Naive B cell (primary cell): Measurements from ENCODE around the gene GCNA. TPM values are rescaled to one million over a fixed set of nuclear protein-coding genes. Genes with fewer than 3 reads are reported as not detected.

Experiments used
- ATAC-seq, 2 donors: fragments of 150-1000 bp; cut with Tn5 transposase; 2 replicates each; pipeline ENCODE4 v1.10.0; 2021; ENCODE audit warnings: low read depth in 2 of 2, mild to moderate bottlenecking in 2 of 2, moderate library complexity in 2 of 2
- DNase-seq: peaks from one replicate; pipeline ENCODE4 v3.0.0; 2022
- H3K27ac Mint-ChIP-seq, 6 donors: one replicate each; pipeline ENCODE4 v1.8.0; 2020 to 2022; ENCODE audit warnings: mild to moderate bottlenecking in 6 of 6, mixed read lengths in 6 of 6, moderate library complexity in 5 of 6, inconsistent platforms in 2 of 6
- H3K27me3 Mint-ChIP-seq, 3 donors: one replicate each; pipeline ENCODE4 v1.8.0; 2021 to 2022; ENCODE audit warnings: mixed read lengths in 3 of 3, mild to moderate bottlenecking in 1 of 3
- H3K36me3 Mint-ChIP-seq, 2 donors: one replicate each; pipeline ENCODE4 v1.8.0; 2020 to 2022; ENCODE audit warnings: mixed read lengths in 2 of 2, inconsistent platforms in 1 of 2, mild to moderate bottlenecking in 1 of 2
- H3K4me1 Mint-ChIP-seq, 3 donors: one replicate each; pipeline ENCODE4 v1.8.0; 2020 to 2022; ENCODE audit warnings: mixed read lengths in 3 of 3, inconsistent platforms in 1 of 3, mild to moderate bottlenecking in 1 of 3, moderate library complexity in 1 of 3
- H3K4me3 Mint-ChIP-seq, 8 donors: one replicate each; pipeline ENCODE4 v1.8.0; 2020 to 2022; ENCODE audit warnings: mild to moderate bottlenecking in 8 of 8, mixed read lengths in 8 of 8, moderate library complexity in 8 of 8, inconsistent platforms in 2 of 8
- H3K9me3 Mint-ChIP-seq, 7 donors: one replicate each; pipeline ENCODE4 v1.8.0; 2020 to 2022; ENCODE audit warnings: mixed read lengths in 7 of 7, mild to moderate bottlenecking in 5 of 7, inconsistent platforms in 2 of 7, moderate library complexity in 1 of 7
- polyA plus RNA-seq, 6 donors: library from polyadenylated mRNA; unstranded; fragments of 300-500 nt; fragmentation: Illumina TruSeq; gene quantifications; one replicate each; pipeline ENCODE4 v1.2.3, GENCODE V29; 2021; ENCODE audit warnings: low read depth in 6 of 6

Gene GCNA
- polyA plus RNA-seq, 6 donors from 2014 or later = 0.16 to 0.52 (median 0.19) TPM; not detected in 3

DNA sequence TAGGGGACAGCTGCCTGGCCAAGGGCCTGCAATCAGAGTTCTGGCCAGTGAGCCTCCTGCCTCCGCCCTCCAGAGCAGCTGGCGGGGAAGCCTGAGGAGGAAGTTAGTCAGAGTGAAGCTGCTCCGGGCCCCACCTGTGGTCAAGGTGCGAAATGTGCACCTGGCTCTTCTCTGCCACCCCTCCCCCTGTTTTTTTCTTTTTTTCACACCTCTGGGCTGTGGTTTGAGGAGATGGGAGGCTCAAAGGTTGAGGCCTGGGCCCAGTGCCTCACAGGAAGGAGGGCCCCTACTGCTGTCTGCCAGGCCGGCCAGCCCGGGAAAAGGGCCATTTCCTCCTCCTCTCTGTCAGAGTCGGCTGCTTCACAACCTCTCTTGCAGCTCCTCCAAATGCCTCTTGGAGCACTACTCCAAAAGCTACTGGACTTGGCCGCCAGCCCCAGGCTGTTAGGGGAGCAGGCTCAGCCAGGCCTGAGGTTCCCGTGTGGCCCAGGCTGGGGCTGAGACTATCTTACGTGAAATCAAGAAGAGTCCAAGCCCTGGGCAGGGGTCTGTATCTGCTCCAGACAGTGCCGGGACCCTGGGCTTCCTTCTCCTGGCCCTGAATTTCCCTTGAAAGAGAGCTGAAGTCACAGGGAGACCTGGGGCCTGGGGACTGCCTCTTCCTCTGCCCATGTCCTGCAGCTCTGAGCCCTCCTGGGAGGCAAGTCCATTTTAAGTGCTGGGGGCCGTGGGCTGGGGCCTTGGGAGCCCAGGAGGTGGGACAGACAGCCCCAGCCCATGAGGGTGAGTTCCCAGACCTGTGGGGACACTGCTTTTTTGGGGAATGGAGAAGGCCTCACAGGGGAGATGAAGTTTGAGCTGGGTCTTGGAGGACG lies 44.6 kb downstream of the GCNA start:
- no peaks in the 10 kb centered on the region for H3K36me3 Mint-ChIP-seq
- ATAC-seq (peak; percentile 56 to 57), DNase-seq (peak; percentile 38)
- H3K27ac Mint-ChIP-seq = peak overlapping the region; percentile 47 to 93 (median 75)
- no peaks in the 10 kb centered on the region for H3K27me3 Mint-ChIP-seq
- H3K4me1 Mint-ChIP-seq = peaks cover 32 to 49% (median 37%) of the 10 kb centered on the region in 3 donors
- H3K9me3 Mint-ChIP-seq = peaks cover 0 to 2% (median 0%) of the 10 kb centered on the region in 7 donors
- peak overlapping the region in 7 of 8 donors; percentile 15 to 62 (median 45) for H3K4me3 Mint-ChIP-seq

DNA sequence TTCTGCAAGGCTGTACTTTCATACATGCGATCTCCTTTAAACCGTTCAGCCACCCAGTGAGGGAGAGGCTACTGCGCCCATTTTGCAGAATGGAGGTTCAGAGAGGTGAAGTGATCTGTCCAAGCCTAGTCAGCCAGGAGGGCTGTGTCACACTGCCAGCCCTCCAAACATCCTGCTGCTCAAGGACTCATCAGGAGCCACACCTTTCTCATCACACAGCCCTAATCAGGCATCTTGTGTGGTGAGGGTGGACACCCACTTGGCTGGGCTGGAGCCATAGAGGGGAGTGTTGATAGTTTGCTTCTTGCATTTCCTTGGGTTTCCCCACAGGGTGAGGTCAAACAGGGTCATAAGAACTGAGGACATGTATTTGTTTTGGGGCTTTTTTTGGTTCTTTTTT lies 45.5 kb downstream of the GCNA start:
- ATAC-seq = peak in 1 of 2 donors; percentile 20
- Mint-ChIP-seq H3K4me1 (peaks cover 26 to 42% (median 30%) of the 10 kb centered on the region in 3 donors), H3K27ac (peak overlapping the region in 4 of 6 donors; percentile 33 to 91 (median 64)), H3K4me3 (peak overlapping the region in 3 of 8 donors; percentile 17 to 41 (median 34)), H3K27me3 (no peaks in the 10 kb centered on the region), H3K9me3 (peaks cover 0 to 2% (median 0%) of the 10 kb centered on the region in 7 donors), H3K36me3 (no peaks in the 10 kb centered on the region)
- no peak for DNase-seq

DNA sequence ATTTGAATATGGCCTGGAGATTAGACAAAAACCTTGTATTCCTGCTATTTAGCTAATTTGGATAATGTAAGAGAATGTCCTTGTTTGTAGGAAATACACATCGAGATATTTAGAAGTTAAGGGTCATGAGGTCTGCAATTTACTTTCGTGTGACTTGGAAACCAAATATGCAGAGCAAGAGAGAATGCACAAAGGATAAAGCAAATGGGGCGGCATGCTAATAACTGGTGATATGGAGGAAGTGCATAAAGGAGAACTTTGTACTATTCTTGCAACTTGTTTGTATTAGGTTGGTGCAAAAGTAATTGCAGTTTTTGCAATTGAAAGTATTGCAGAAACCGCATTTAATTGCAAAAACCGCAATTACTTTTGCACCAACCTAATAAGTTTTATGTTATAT lies 47.2 kb downstream of the GCNA start:
- H3K4me1 Mint-ChIP-seq = peaks cover 30 to 43% (median 31%) of the 10 kb centered on the region in 3 donors
- no peaks in the 10 kb centered on the region for H3K27me3 Mint-ChIP-seq
- H3K36me3 Mint-ChIP-seq = no peaks in the 10 kb centered on the region
- H3K9me3 Mint-ChIP-seq = peaks cover 0 to 2% (median 0%) of the 10 kb centered on the region in 7 donors
- H3K27ac Mint-ChIP-seq = peak overlapping the region in 3 of 6 donors; percentile 9 to 94 (median 13)
- no peak overlapping the region for H3K4me3 Mint-ChIP-seq
- ATAC-seq (no peak), DNase-seq (no peak)

DNA sequence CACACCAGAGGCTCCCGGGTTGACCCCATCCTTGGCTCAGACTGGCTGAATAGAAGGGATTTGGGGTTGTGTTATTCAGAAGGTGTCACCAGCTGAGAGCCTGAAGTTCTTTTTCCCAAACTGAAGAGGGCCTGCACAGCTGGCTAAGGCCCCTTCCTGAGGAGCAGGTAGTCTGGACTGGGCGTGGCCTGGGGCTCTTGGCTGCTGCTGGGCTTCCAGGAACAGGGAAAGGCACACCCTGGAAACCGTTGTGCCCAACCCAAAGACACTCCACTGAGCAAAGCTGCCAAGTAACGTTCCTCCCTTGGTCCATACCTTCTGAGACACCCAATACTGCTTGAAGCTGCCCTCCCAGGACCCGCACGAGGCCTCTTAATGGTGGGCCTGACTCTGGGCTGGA lies 48.3 kb downstream of the GCNA start:
- Mint-ChIP-seq H3K27ac (peak overlapping the region in 2 of 6 donors; percentile 32 to 78), H3K4me3 (no peak overlapping the region)

DNA sequence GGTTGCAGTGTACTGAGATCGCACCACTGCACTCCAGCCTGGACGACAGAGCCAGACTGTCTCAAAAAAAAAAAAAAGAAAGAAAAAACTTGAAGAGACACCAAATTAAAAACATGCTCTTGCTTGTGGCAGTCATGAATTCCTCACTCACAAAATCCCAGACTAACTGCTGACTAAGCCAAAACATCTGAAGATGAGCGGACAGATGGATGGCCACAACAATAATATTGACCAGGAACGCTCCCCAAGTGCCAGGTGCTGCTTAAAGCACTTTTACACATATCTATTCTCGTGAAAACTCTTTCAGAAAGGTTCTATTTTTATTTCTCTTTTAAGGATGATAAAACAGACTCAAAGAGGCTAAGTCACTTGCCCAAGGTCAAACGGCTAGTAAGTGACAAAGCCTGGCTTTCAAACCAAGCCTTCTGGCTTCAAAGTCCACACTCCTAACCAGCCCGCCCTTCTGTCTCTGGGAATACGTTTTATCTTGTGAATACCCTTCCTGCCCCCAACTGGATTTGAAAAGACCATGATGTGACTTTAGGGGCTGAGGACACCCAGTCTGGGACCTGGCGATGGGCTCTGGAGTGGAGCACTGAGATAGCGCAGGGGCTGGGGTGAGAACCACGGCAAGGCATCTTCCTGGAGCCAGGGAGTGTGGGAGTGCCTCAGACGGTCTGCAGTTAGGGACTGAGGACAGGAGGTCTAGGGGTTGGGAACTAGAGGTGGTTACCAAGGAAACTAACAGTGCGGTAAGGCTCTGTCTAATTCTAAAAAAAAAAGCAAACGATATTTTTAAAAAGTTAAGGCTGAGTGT lies 49.6 kb downstream of the GCNA start:
- H3K4me3 Mint-ChIP-seq = no peak overlapping the region
- peaks cover 27 to 28% (median 28%) of the 10 kb centered on the region in 3 donors for H3K4me1 Mint-ChIP-seq
- H3K27ac Mint-ChIP-seq = no peak overlapping the region
- no peaks in the 10 kb centered on the region for H3K27me3 Mint-ChIP-seq
- DNase-seq (no peak), ATAC-seq (no peak)
- no peaks in the 10 kb centered on the region for H3K36me3 Mint-ChIP-seq
- H3K9me3 Mint-ChIP-seq = no peaks in the 10 kb centered on the region

More for the DNA sequence above, 48.3 kb downstream of the GCNA start:
- H3K4me1 Mint-ChIP-seq = peaks cover 30 to 37% (median 31%) of the 10 kb centered on the region in 3 donors
- H3K27me3 Mint-ChIP-seq = no peaks in the 10 kb centered on the region
- no peak for DNase-seq
- no peak for ATAC-seq
- peaks cover 0 to 2% (median 0%) of the 10 kb centered on the region in 7 donors for H3K9me3 Mint-ChIP-seq
- H3K36me3 Mint-ChIP-seq = no peaks in the 10 kb centered on the region

DNA sequence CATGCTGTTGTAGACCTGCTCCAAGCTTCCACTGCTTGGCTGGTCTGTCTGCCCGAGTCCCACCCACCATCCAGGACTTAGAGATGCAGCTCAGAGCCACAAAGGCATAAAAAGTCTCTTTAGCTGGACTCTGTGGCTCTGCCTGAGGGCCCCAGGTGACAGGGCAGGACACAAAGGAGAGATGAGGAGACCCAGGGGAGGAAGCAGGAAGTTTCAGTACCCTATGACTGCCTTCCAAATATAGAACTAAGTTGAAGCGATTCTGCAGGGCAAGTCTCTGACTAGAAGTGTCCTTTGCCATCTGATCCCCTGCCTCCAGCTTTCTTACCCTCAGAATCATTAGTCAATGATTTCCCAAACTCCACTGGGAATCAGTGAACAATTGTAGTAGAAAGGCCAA lies 51.2 kb downstream of the GCNA start:
- no peaks in the 10 kb centered on the region for H3K27me3 Mint-ChIP-seq
- H3K36me3 Mint-ChIP-seq = no peaks in the 10 kb centered on the region
- ATAC-seq = peak; percentile 64 to 70
- peak overlapping the region in 1 of 6 donors; percentile 90 for H3K27ac Mint-ChIP-seq
- peak overlapping the region; percentile 15 to 82 (median 56) for H3K4me3 Mint-ChIP-seq
- H3K9me3 Mint-ChIP-seq = no peaks in the 10 kb centered on the region
- peaks cover 15 to 18% (median 16%) of the 10 kb centered on the region in 3 donors for H3K4me1 Mint-ChIP-seq
- no peak for DNase-seq

DNA sequence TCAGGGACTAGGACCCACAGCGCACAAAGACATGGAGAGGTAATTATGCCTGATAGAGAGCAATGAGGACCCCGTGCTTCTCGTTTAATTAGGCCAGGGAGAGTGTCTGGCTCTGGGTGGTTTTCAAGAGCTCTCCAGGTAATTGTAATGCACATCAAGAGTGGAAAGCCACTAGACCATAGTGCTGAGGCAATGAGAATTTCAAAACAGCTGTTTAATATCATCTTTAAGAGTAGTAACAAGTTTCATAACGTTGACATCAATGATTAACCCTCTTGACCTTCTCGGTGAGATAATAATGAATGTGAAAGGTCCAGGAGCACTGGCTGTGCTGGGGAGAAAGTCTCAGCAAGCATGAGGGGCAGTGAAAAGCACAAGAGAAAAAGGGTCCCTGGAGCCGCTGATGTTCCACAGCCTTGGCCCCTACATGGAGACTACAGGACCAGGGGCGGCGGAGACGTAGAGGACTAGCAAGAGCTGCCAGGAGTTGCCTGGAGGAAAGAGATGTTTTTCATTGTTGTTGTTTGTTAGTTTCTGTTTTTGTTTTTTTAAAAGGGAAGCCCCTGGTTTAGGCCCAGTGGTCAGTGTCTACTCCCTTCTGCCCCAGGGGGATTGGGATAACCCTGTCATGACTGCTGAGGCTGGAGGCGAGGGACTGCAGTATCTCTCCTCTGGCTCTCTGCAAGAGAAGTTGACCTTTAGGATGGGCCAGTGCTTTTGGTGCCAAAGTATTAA lies 54.9 kb downstream of the GCNA start:
- H3K4me1 Mint-ChIP-seq = peaks cover 15 to 28% (median 28%) of the 10 kb centered on the region in 3 donors
- no peak overlapping the region for H3K4me3 Mint-ChIP-seq
- H3K27ac Mint-ChIP-seq = peak overlapping the region in 3 of 6 donors; percentile 26 to 57 (median 28)
- H3K36me3 Mint-ChIP-seq = no peaks in the 10 kb centered on the region
- DNase-seq = no peak
- no peak for ATAC-seq
- H3K27me3 Mint-ChIP-seq = no peaks in the 10 kb centered on the region
- H3K9me3 Mint-ChIP-seq = no peaks in the 10 kb centered on the region

DNA sequence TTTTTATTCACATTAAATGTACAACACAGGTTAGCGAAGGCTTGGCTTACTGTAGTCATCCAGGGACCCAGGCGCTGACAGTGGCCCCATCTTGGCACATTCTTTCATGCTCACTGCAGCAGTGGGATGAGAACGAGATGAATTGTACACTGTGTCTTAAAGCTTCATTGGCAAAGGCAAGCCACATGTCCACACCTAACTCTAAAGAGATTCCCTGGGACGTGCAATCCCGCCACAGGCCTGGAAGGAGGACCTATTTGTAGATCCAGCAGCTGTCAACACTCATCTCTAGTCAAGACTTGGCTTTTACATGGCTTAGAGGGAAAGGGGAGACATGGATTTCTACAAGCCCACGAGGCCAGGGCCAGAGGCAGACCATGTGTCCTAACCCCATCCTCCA lies 56.1 kb downstream of the GCNA start:
- no peaks in the 10 kb centered on the region for H3K27me3 Mint-ChIP-seq
- DNase-seq = no peak
- H3K9me3 Mint-ChIP-seq = no peaks in the 10 kb centered on the region
- no peaks in the 10 kb centered on the region for H3K36me3 Mint-ChIP-seq
- H3K4me1 Mint-ChIP-seq = peaks cover 6 to 19% (median 19%) of the 10 kb centered on the region in 3 donors
- no peak for ATAC-seq
- no peak overlapping the region for H3K27ac Mint-ChIP-seq
- no peak overlapping the region for H3K4me3 Mint-ChIP-seq

DNA sequence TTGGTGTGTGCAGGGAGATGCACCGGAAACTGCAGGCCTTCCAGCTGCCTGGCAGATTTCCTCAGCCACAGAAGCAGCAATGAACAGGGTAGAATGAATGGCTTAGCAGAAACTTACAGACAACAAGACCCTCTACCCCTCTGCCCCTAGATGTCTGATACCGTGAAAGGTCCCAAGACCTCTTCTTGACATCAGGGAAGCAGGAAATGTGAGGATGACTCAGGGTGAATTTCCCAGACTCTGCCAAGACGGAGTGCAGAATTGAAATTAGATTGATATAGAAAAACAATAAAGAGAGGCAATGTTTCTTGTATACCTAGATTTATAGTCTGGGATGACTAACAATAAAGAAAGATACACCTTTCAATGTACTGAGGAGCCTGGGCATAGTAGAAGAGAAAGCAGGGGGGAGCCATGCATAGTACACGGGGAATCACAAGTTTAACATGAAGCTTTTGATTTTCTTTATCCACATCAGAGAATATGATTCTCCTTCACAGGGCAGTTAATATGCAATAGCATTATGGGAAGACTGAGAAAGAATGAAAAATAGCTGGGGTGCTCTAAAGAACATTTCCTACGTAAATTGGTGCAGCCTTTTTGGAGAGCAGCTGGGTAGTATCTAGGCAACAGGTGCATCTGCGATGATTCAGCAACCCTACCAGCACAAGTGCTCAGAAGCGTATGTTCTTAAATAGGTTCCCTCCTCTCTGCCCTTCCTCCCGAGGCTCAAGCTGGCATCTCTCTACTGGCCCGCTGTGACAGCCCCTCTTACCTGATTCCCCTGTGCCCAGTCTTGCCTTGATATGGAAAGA lies 58.4 kb downstream of the GCNA start:
- H3K4me3 Mint-ChIP-seq = peak overlapping the region in 3 of 8 donors; percentile 45 to 59 (median 59)
- ATAC-seq = peak; percentile 72 to 80
- no peaks in the 10 kb centered on the region for H3K27me3 Mint-ChIP-seq
- peak overlapping the region in 4 of 6 donors; percentile 22 to 86 (median 51) for H3K27ac Mint-ChIP-seq
- DNase-seq = no peak
- H3K36me3 Mint-ChIP-seq = no peaks in the 10 kb centered on the region
- H3K9me3 Mint-ChIP-seq = no peaks in the 10 kb centered on the region
- peaks cover 0 to 13% (median 12%) of the 10 kb centered on the region in 3 donors for H3K4me1 Mint-ChIP-seq

DNA sequence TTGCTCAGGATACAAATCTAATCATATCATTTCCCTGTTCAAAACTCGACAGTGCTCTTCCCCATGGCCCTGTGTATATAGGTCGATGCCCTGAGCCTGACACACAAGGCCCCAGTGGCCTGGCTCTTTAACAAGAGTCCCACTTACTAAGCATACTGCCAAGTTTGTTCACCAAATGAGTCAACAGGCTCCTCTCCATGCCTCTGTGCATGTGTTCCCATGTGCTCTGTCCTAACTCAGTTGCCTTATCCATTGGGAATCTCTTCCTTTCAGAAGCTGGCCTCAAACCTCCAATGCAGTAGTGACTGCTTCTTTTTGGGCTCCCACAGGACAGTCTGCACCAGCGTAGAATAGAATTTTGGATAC lies 59.0 kb downstream of the GCNA start:
- peak overlapping the region in 3 of 8 donors; percentile 3 to 59 (median 59) for H3K4me3 Mint-ChIP-seq
- no peaks in the 10 kb centered on the region for H3K9me3 Mint-ChIP-seq
- H3K27me3 Mint-ChIP-seq = no peaks in the 10 kb centered on the region
- ATAC-seq (peak in 1 of 2 donors; percentile 24), DNase-seq (no peak)
- H3K36me3 Mint-ChIP-seq = no peaks in the 10 kb centered on the region
- H3K27ac Mint-ChIP-seq = peak overlapping the region in 2 of 6 donors; percentile 68 to 86
- H3K4me1 Mint-ChIP-seq = peaks cover 0 to 13% (median 12%) of the 10 kb centered on the region in 3 donors

DNA sequence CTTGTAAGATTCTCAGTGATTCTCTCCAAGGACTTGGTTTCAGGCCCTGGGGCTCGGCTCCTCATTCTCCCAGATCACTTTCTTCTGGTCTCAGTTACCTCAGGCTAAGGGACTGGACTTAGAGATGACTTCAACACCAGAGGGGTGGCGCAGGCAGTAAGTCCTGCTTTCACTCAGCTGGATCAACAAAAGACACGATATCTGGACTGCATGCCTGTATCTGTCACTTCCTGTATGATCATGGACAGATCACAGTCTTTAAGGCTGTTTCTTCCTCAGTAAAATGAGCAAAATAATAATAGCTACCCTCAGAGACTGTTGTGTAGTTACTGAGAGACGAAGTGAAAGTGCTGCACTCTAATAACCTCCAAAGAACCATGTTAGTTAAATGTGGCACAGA lies 59.6 kb downstream of the GCNA start:
- H3K4me3 Mint-ChIP-seq = no peak overlapping the region
- H3K27me3 Mint-ChIP-seq = no peaks in the 10 kb centered on the region
- H3K27ac Mint-ChIP-seq = no peak overlapping the region
- DNase-seq = no peak
- no peaks in the 10 kb centered on the region for H3K9me3 Mint-ChIP-seq
- H3K4me1 Mint-ChIP-seq = peaks cover 0 to 13% (median 12%) of the 10 kb centered on the region in 3 donors
- no peaks in the 10 kb centered on the region for H3K36me3 Mint-ChIP-seq
- ATAC-seq = peak; percentile 39 to 52

DNA sequence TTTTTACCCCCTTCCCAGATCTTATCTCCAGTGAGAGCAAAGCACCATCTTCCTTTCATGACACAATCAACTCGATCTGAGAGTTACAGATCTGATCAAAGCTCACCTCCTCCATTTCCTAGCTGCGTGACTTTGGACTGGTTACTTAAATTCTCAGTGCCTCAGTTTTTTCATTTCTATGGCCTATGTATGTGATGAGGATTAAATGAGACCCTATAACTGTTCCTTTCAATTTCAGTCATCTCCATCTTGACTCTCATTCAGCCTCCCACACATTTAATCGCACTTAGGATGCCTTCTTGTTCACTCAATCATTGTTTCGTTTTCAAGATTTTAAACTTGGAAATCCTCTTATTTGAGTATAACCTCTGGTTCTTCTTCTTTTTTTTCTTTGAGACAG lies 60.2 kb downstream of the GCNA start:
- H3K27me3 Mint-ChIP-seq = no peaks in the 10 kb centered on the region
- no peaks in the 10 kb centered on the region for H3K36me3 Mint-ChIP-seq
- ATAC-seq (no peak), DNase-seq (no peak)
- no peak overlapping the region for H3K27ac Mint-ChIP-seq
- H3K4me1 Mint-ChIP-seq = peaks cover 0 to 13% (median 12%) of the 10 kb centered on the region in 3 donors
- H3K9me3 Mint-ChIP-seq = no peaks in the 10 kb centered on the region
- H3K4me3 Mint-ChIP-seq = no peak overlapping the region
